ENCODE results near the gene BRIX1.
"Not testable (repeated sequence)": the region's sequence is repeated elsewhere in the genome, so short reads cannot be mapped to it uniquely, and the experiment has no call there.

The BRIX1 gene

DNA sequence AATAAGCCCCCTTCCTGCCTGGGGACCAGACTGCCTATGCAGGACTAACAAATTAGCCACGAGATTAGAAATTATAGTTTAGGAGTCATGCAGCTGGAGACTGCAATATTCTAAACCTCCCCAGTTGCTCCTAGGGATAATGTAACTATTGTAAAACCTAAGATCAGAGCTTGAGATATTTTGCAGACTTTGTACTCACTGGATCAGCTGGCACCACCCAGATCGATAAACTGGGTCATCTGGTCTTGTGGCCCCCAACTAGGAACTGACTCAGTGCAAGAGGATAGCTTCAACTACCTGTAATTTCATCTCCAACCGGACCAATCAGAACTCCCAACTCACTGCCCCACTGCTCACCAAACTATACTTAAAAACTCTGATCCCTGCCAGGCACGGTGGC lies 52.0 kb downstream of the BRIX1 start:
- DNase-seq (ENCODE audit: low spot score): no peak

DNA sequence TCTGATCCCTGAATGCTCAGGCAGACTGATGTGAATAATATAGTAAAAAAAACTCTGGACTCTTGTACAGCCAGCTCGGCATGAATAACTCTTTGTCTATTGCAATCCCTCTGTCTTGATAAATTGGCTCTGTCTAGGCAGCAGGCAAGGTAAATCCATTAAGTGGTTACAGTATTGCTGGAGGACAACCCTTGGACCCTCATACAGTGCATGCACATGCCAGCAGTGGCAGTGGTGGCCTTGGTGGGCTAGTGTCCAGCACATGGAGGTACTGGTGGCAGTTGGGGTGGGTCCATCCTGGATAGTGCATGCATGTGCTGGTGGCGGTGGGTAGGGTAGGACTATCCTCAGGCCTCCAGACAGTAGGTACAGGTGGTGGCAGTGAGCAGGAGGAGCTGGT lies 52.7 kb downstream of the BRIX1 start:
- no peak for DNase-seq (ENCODE audit: low spot score)

DNA sequence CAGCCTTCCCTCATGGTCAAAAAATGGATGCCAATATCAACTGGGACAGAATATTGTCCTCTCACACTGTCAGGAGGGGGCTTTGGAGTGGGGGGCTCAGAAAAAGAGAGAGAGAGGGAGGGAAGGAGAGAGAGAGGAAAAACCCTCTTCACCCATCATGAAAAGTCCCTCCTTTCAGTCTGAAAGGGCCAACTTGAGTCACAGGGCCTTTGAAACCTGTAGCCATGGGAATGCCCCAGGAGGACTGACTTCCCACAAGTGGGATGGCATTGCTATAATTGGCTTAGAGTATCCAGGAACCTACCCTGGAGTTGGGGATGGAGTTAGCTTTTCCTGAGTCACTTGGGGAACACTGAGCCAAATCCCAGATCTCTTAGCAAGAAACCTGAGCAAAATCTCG lies 55.0 kb downstream of the BRIX1 start:
- no peak for DNase-seq (ENCODE audit: low spot score)

DNA sequence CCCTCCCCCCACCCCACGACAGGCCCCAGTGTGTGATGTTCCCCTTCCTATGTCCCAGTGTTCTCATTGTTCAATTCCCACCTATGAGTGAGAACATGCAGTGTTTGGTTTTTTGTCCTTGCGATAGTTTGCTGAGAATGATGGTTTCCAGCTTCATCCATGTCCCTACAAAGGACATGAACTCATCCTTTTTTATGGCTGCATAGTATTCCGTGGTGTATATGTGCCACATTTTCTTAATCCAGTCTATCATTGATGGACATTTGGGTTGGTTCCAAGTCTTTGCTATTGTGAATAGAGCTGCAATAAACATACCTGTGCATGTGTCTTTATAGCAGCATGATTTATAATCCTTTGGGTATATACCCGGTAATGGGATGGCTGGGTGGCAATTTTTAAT lies 56.1 kb downstream of the BRIX1 start:
- DNase-seq (ENCODE audit: low spot score): not testable (repeated sequence)
